ENCODE data around the gene IL1RAPL2. TPM values are rescaled to one million over a fixed set of nuclear protein-coding genes. Genes with fewer than 3 reads are reported as not detected.

Gene IL1RAPL2
- total and polyA plus RNA-seq, 2 of the 8 experiments (the other 6 are each of a cell fraction or from before 2014, with no cell fraction given) = 0.20 to 1.3 TPM

DNA sequence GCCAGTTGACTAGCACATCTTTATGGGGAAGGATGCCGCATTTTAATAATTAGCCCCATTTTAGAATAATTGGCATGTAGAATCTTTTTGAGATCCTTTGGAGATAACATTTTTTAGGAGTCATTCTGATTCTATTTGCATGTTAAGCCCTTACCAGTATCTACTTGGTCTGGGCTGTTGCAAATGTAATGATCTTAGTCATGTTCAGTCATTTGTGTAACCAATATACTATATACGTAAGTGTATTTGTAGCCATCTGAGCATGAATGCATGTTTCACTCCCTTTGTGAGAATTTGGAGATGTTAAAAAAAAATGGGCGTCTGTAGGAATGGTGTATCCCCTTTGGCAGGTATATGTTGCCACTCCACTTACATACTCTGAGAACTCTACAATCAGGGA, 535.4 kb downstream of the IL1RAPL2 start:
- TF ChIP-seq KDM1A (IDR thresholded peaks at IDR 0.05; ENCODE audit: borderline replicate concordance, low read length) (no peak), KDM4A (IDR thresholded peaks at IDR 0.05; ENCODE audit: low read depth, low read length, severe bottlenecking) (no peak), HDAC2 (IDR thresholded peaks at IDR 0.05; ENCODE audit: borderline replicate concordance in 1 of 2, low read depth in 2 of 2, low read length in 2 of 2) (no peak), SAP30 (IDR thresholded peaks at IDR 0.05; ENCODE audit: insufficient read depth, insufficient replicate concordance, low read length) (no peak)
- POLR2A ChIA-PET (ENCODE audit: partially characterized antibody) = no interaction called here
- Histone ChIP-seq H3K4me2 (ENCODE audit: insufficient read depth in 1 of 2, low read depth in 2 of 2, low read length in 2 of 2) (no peak overlapping the region), H2BK120ac (replicated peaks; ENCODE audit: low read depth, low read length) (no peak overlapping the region), H2BK5ac (ENCODE audit: low read depth, low read length) (no peak overlapping the region), H2AK5ac (ENCODE audit: low read depth, low read length) (no peak overlapping the region), H4K5ac (ENCODE audit: insufficient read length, low read depth, low read length) (no peak overlapping the region), H2AFZ (ENCODE audit: low read length) (no peak overlapping the region), H3K18ac (ENCODE audit: extremely low read depth, low read length) (no peak overlapping the region), H3K23me2 (ENCODE audit: low read depth, low read length) (no peaks in the 10 kb centered on the region), H3K79me1 (ENCODE audit: low read depth, low read length) (no peaks in the 10 kb centered on the region), H3K4ac (replicated peaks; ENCODE audit: insufficient read length, low read depth, low read length) (no peak overlapping the region), H3K4me3 (ENCODE audit: extremely low read depth in 1 of 4, insufficient read depth in 2 of 4, low read depth in 3 of 4, low read length in 4 of 4) (no peak overlapping the region), H3K27ac (ENCODE audit: low read depth, low read length) (no peak overlapping the region), H3K23ac (ENCODE audit: insufficient read length) (no peak overlapping the region), H3K56ac (replicated peaks; ENCODE audit: insufficient read length, low read depth, low read length) (no peak overlapping the region), H3K4me1 (replicated peaks in 1 of 4; ENCODE audit: control insufficient read depth in 3 of 4, insufficient read depth in 4 of 4, low read length in 3 of 4) (no peaks in the 10 kb centered on the region), H4K8ac (ENCODE audit: extremely low read depth, insufficient read depth, low read length) (no peak overlapping the region), H3K79me2 (ENCODE audit: control insufficient read depth in 1 of 2, insufficient read depth in 2 of 2, low read length in 2 of 2) (no peaks in the 10 kb centered on the region), H2BK15ac (ENCODE audit: low read length) (no peak overlapping the region), H3K36me3 (ENCODE audit: control insufficient read depth in 2 of 4, insufficient read depth in 4 of 4, low read length in 3 of 4) (no peaks in the 10 kb centered on the region), H3K9me3 (ENCODE audit: insufficient read depth in 2 of 2, low read depth in 1 of 2, low read length in 1 of 2) (no peaks in the 10 kb centered on the region), H3K9ac (replicated peaks in 1 of 4; ENCODE audit: extremely low read depth in 1 of 4, low read depth in 3 of 4, low read length in 3 of 4) (no peak overlapping the region), H4K20me1 (replicated peaks in 1 of 2; ENCODE audit: control insufficient read depth in 1 of 2, insufficient read depth in 2 of 2, low read length in 2 of 2) (no peaks in the 10 kb centered on the region), H3K27me3 (replicated peaks in 1 of 4; ENCODE audit: control insufficient read depth in 3 of 4, extremely low read depth in 1 of 4, insufficient read depth in 3 of 4, low read length in 3 of 4) (no peaks in the 10 kb centered on the region), H4K91ac (replicated peaks; ENCODE audit: insufficient read length, low read length) (no peak overlapping the region), H2BK12ac (ENCODE audit: low read depth, low read length) (no peak overlapping the region), H3K14ac (ENCODE audit: insufficient read length) (no peak overlapping the region), H2BK20ac (ENCODE audit: low read length) (no peak overlapping the region)
- no peak for FAIRE-seq
- DNase-seq (ENCODE audit: low read depth in 1 of 2, low spot score in 2 of 2) = no peak
- CTCF ChIA-PET (ENCODE audit: partially characterized antibody) = interaction anchor here (1.3 kb wide), 1 partner anchor 179 kb away, joined by 3 read pairs; no protein-coding TSS in a partner anchor
- 98% methylated on average over 3 of the region's 3 CpGs; no CpG with 5 or more reads in 1 of the 2 experiments for WGBS, 2 experiments (ENCODE audit: extremely low coverage in 1 of 2, insufficient coverage in 1 of 2, insufficient read length in 1 of 2, insufficient replicate concordance in 2 of 2, low coverage in 1 of 2, low lambda C conversion rate in 2 of 2, missing lambda C conversion rate in 1 of 2)

All from H1 (cell line).